Activated CD8-positive, alpha-beta memory T cell treated with anti-CD3 and anti-CD28 coated beads, Interleukin-2, amount 50 U/mL, for 4 hours (primary cell): ENCODE results near the gene RNF17.
"Not testable (repeated sequence)": the region's sequence is repeated elsewhere in the genome, so short reads cannot be mapped to it uniquely, and the experiment has no call there.

Experiments used
- DNase-seq: peaks from one replicate; pipeline ENCODE4 v3.0.0-alpha.2; 2020

RNF17 gene

DNA sequence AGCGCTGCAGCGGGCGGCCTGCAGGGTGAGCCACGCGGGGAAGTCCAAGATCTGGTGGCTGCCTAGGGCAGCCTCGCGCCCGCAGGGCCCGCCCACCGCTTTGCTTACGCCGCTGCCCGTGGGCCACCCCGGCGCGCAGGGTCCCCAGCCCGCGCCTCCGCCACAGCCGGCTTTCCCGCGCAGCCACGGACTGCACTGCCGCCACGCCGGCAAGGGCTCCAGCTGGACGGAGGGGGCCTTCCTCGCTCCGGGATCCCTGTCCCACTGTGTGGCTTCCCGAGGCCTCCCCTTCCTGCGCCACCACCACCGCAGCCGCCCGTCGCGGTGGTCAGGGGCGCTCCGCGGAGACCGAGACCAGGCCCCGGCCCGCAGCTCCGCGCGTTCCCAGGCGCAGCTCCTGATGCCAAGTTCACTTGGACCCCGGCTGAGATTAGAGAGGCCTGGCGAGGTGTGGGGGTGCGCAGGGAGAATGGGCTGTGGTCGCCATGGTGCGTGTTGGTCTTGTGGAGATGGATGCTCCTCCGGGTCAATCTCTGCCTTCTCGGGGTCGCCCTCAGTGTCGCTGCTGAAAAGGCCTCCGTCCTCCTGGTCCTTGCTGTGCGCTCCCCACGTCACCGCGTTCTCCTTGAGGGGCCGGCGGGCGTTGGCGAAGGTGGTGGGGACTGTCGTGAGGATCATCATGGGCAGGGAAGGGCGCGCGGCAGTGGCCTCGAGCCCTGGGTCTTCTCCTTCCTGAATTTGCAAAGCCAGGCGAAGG is 17.9 kb upstream of the RNF17 start:
- no peak for DNase-seq

- no peak for DNase-seq
Measured at GRCh38 chr13:24746618-24747247, 17.2 kb upstream of the RNF17 start.

- DNase-seq, result no peak
Measured at GRCh38 chr13:24747248-24748060, 16.5 kb upstream of the RNF17 start.

DNA sequence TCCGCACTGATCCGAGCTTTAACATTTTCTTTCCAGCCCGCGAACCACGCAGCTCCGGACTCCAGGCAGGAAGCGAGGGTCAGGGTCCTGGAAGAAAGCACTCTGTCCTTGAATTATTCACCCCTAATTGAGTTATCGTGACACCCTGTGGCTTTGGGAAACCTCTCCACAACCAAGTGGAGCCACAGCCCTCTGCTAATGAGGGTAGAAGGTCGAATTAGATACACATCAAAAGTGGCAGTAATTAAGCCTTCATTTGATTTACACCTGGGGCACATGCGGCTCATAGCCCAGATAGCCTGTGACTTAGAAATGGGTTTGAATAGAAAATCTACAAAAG is 15.9 kb upstream of the RNF17 start:
- DNase-seq, result no peak

GRCh38 chr13:24759197-24759596 is 4.8 kb upstream of the RNF17 start:
- no peak for DNase-seq

GRCh38 chr13:24764276-24764630 is 284 bp downstream of the RNF17 start:
- DNase-seq, result no peak

- no peak for DNase-seq
Measured at GRCh38 chr13:24777171-24777570, 13.2 kb downstream of the RNF17 start.

DNA sequence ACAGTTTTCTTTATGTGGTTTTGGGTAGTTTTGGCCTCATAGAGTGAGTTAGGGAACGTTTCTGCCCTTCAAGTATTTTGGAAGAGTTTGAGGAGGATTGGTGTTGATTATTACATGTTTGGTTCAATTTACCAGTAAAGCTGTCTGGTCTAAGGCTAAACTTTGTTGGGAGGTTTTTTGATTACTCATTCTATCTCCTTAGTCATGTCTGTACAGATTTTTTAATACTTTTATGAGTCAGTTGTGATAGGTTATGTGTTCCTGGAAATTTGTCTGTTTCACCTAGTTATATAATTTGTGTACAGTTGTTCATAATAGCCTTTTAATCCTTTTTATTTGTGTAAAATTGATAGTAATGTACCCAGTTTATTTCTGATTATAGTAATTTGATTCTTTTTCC is 20.4 kb downstream of the RNF17 start:
- no peak for DNase-seq

- no peak for DNase-seq
Measured at GRCh38 chr13:24788538-24788937, 24.6 kb downstream of the RNF17 start.

- DNase-seq, result no peak
Measured at GRCh38 chr13:24802074-24802473, 38.1 kb downstream of the RNF17 start.

DNA sequence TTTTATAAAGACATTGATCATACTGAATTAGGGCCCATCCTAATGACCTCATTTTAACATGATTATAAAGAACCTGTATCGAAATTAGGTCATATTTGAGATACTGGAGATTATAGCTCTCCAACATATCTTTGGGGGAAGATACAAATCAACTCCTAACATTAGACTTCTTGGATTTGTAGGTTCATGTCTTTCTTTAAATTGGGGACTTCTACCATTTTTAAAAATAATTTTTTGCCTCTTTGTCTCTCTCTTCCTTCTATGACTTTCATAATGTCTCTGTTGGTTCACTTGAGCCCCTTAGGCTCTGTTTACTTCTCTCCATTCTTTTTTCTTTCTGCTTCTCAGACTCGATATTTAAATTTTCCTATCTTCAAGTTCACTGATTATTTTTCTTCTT is 57.2 kb downstream of the RNF17 start:
- DNase-seq, result no peak

- DNase-seq, result no peak
Measured at GRCh38 chr13:24822640-24823039, 58.7 kb downstream of the RNF17 start.

GRCh38 chr13:24823122-24823710 is 59.2 kb downstream of the RNF17 start:
- not testable (repeated sequence) for DNase-seq

GRCh38 chr13:24827799-24828198 is 63.8 kb downstream of the RNF17 start:
- no peak for DNase-seq

GRCh38 chr13:24834902-24835510 is 71.0 kb downstream of the RNF17 start:
- no peak for DNase-seq

DNA sequence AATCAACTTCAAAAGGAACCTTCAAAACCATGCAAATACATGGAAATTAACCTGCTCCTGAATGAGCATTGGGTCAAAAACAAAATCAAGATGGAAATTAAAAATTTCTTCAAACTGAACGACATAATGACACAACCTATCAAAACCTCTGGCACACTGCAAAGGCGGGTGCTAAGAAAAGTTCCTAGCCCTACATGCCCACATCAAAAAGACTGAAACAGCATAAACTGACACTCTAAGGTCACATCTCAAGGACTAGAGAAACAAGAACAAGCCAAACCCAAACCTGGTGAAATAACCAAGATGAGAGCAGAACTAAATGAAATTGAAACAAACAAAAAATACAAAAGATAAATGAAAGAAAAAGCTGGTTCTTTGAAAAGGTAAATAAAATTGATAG is 73.6 kb downstream of the RNF17 start:
- DNase-seq, result not testable (repeated sequence)

- DNase-seq, result no peak
Measured at GRCh38 chr13:24842549-24843274, 78.7 kb downstream of the RNF17 start.

DNA sequence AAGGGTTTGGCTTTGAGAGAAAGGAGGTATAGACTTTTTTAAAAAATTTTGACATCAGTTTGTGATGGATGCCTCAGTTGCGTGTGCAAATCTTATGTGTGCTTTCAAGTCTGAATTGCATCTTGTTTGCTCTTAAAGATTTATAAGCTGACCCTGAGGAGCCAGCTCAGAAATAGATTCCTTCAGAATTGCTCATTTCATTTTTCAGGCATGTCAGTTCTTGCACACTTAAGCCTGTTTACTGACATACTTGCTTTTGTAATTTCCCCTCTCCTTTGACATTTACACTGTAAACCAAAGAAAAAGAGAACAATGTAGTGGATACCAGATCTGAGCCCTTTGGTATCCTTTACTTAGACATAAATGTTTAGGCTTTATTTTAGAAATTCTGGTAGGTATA is 87.6 kb downstream of the RNF17 start:
- no peak for DNase-seq

DNA sequence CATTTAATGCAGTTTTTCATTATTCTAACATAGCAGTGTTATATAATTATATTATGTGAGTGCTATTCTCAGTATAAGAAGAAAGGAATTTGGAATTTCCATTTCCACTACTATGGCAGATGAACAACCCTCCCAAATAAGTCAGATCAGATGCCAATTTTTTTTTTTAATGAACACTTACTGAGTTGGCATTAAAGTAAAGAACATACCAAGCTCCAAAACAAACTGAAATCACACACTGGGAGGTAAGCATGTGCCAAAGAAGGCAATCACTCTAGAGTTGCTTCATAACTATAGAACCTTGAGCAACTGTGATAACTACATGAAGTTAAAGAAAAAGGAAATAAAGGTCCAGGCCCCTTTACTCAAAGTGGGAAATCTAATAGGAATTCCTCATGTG is 90.3 kb downstream of the RNF17 start:
- DNase-seq, result no peak

GRCh38 chr13:24858953-24859352 is 95.0 kb downstream of the RNF17 start:
- no peak for DNase-seq

DNA sequence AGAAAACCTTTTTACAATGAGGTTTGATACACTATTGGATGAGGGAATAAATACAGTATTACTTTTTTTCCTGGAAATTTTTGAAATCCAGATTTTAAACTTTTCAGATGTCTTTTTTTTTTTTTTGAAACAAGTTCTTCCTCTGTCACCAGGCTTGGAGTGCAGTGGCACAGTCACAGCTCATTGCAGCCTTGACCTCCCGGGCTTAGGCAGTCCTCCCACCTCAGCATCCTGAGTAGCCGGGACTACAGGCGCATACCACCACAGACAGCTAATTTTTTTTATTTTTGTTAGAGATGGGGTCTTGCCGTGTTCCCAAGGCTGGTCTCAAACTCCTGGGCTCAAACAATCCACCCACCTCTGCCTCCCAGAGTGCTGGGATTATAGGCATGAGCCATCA is 96.8 kb downstream of the RNF17 start:
- no peak for DNase-seq

DNA sequence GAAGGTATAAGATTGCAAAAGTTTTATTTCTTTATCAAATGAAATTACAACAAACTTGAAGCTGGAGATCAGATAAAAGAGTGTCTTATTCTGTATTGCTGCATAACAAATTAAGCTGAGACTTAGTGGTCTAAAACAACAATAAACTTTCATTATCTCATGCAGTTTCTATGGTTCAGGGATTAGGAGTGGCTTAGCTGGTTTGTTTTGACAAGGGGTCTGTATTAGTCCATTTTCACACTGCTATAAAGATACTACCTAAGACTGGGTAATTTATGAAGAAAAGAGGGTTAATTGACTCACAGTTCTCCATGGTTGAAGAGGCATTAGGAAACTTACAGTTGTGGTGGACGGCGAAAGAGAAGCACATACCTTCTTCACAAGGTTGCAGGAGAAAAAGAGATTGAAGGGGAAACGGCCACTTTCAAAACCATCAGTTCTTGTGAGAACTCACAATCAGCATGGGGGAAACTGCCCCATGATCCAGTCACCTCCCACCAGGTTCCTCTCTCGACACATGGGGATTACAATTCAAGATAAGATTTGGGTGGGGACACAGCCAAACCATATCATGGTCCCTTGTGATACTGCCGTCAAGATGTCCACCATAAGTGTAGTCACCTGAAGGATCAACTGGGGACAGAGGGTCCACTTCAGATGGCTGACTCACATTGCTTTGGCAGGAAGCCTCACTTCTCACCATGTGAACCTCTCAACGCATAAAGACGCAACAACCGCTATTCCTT is 97.8 kb downstream of the RNF17 start:
- DNase-seq, result no peak
